Activated T-cell treated with anti-CD3 and anti-CD28 coated beads, Interleukin-2, amount 50 U/mL, for 24 hours (primary cell): Measurements from ENCODE around the gene MCM3AP.
"Not testable (repeated sequence)": the region's sequence is repeated elsewhere in the genome, so short reads cannot be mapped to it uniquely, and the experiment has no call there.

Experiments
- DNase-seq: peaks from one replicate; pipeline ENCODE4 v3.0.0-alpha.2; 2020
- H3K27ac Mint-ChIP-seq: 2 replicates; pipeline ENCODE4 v1.8.0; 2020; ENCODE audit warnings: mild to moderate bottlenecking, mixed read lengths
- H3K27me3 Mint-ChIP-seq: 2 replicates; pipeline ENCODE4 v1.8.0; 2020; ENCODE audit warnings: mixed read lengths
- H3K36me3 Mint-ChIP-seq: 2 replicates; pipeline ENCODE4 v1.8.0; 2020; ENCODE audit warnings: low read depth, mixed read lengths
- H3K4me1 Mint-ChIP-seq: 2 replicates; pipeline ENCODE4 v1.8.0; 2020; ENCODE audit warnings: low read depth, mixed read lengths
- H3K4me3 Mint-ChIP-seq: 2 replicates; pipeline ENCODE4 v1.8.0; 2020; ENCODE audit warnings: mild to moderate bottlenecking, moderate library complexity, mixed read lengths
- H3K9me3 Mint-ChIP-seq: 2 replicates; pipeline ENCODE4 v1.8.0; 2020; ENCODE audit warnings: mixed read lengths

Gene MCM3AP

DNA sequence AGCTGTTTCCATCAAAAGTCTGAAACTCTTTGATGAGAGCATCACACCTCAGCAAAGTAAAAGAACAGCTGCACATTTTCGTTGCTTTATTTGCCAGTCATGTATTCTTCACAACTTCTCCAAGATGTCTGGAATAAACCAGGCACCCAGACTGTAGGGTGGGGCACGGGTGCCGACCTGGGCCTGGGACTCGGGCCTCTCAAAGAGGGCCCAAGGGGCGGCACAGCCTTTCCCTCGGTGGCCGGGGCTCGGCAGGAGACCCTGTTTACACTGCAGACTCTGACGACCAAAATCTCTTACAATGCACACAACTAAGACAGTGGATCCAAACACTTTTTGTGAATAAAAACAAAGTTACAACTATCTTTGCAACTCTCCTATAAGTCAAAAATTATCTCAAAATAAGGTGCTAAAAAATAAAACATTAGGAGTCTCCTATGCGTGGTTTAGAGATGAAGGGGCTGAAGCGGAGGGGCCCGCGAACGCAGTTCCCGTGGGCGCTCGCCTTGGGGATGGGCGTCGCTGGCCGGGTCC, 57.5 kb downstream of the MCM3AP start:
- Mint-ChIP-seq H3K27ac (peak overlapping the region; percentile 45), H3K4me3 (peak overlapping the region; percentile 82), H3K4me1 (peaks cover 47% of the 10 kb centered on the region), H3K9me3 (no peaks in the 10 kb centered on the region), H3K36me3 (peaks cover 38% of the 10 kb centered on the region), H3K27me3 (no peaks in the 10 kb centered on the region)
- no peak for DNase-seq

DNA sequence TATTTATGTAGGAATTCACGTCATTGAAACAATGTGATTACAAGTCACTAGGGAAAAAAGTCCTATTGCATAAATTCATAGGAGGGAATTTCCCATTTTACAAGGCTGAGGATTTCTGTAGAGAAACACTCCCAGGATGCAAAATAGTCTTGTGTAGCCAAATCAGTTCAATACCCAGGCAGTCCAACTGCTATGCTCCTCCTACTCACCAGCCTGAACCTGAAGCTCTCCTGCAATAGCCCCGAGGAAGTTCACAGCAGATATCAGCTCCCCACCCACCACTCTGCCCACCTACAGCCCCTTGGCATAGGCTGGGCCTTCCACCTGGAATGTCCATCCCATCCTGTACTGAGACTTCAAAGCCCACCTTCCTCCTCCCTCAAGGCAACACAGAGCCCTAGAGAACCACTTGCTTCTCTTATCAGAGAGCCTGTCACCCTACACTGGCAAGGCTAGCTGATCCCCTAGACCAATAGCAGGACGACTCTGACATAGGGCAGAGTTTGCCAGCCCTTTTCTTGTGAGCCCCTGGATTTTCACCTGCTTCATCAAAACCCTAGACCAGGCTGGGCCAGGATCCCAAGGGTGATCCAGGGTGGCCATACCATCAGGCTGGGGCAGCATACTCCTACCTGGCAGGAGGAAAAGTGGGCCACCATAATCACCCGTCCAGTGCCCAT, 58.4 kb downstream of the MCM3AP start:
- H3K4me3 Mint-ChIP-seq, result peak overlapping the region; percentile 82
- peaks cover 47% of the 10 kb centered on the region for H3K4me1 Mint-ChIP-seq
- H3K27ac Mint-ChIP-seq, result peak overlapping the region; percentile 45

GRCh38 chr21:46226146-46226545, 59.3 kb downstream of the MCM3AP start:
- Mint-ChIP-seq H3K27me3 (no peaks in the 10 kb centered on the region), H3K4me3 (no peak overlapping the region), H3K9me3 (no peaks in the 10 kb centered on the region), H3K4me1 (peaks cover 43% of the 10 kb centered on the region), H3K36me3 (peaks cover 34% of the 10 kb centered on the region), H3K27ac (no peak overlapping the region)
- DNase-seq, result no peak

More for the DNA sequence above, 58.4 kb downstream of the MCM3AP start:
- Mint-ChIP-seq H3K27me3 (no peaks in the 10 kb centered on the region), H3K9me3 (no peaks in the 10 kb centered on the region), H3K36me3 (peaks cover 38% of the 10 kb centered on the region)
- no peak for DNase-seq

- H3K4me1 Mint-ChIP-seq, result peaks cover 26% of the 10 kb centered on the region
- H3K27ac Mint-ChIP-seq, H3K4me3 Mint-ChIP-seq, DNase-seq, H3K27me3 Mint-ChIP-seq, H3K9me3 Mint-ChIP-seq: not testable (repeated sequence)
- H3K36me3 Mint-ChIP-seq, result peaks cover 40% of the 10 kb centered on the region
Observed at GRCh38 chr21:46223661-46224060, 61.8 kb downstream of the MCM3AP start.

DNA sequence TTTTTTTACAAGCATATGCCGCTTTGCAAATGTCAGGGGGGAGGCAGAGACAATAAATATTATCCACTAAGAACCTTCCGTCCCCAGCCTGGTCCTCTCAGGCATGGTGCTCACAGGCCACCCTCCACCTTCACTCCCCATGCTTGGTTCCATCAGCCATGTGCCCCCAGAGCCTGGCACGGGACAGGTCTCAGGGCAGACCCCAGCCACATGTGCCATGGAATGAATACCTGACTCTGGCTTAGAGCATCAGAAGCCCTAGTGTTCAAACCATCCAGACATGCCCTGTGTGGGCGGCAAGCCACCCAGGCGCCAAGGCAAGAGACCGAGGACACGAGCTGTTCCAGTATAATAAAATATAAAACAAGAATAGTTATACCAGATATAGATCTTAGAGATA, 62.2 kb downstream of the MCM3AP start:
- DNase-seq, result no peak
- Mint-ChIP-seq H3K36me3 (peaks cover 40% of the 10 kb centered on the region), H3K4me1 (peaks cover 26% of the 10 kb centered on the region), H3K4me3 (no peak overlapping the region), H3K27me3 (no peaks in the 10 kb centered on the region), H3K9me3 (no peaks in the 10 kb centered on the region), H3K27ac (no peak overlapping the region)

DNA sequence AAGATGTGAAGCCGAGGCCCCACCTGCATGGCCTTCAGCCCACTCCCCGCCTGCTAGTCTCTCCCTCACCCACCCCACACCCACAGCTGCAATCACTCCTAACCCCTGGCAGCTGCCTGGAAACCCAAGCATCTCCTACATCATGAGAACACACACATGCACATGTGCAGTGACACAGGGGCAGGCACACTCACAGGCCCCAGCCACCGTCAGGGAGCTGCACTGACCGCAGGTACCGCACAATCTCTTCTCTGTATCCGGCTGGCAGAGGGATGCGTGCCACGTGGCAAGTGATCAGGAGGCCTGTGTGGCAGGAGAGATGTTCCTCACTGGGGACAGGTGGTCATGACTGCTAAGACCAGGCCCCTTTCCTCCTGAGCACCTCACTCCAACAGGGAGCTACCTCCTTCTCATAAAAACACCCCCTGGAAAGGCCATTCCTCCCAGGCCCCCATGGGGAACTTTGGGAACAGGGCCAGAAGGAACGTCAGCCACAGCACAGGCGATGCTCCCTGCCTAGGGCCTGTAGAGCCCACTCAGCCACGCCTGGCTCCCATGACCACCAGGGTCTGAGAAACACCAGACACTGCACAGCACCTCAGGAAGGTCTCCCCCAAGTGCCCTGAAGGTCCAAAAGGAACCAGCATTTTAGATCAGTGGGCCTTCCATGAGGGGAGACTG, 62.8 kb downstream of the MCM3AP start:
- Mint-ChIP-seq H3K4me1 (peaks cover 22% of the 10 kb centered on the region), H3K27me3 (no peaks in the 10 kb centered on the region), H3K4me3 (no peak overlapping the region), H3K27ac (no peak overlapping the region), H3K36me3 (peaks cover 37% of the 10 kb centered on the region), H3K9me3 (no peaks in the 10 kb centered on the region)
- no peak for DNase-seq

DNA sequence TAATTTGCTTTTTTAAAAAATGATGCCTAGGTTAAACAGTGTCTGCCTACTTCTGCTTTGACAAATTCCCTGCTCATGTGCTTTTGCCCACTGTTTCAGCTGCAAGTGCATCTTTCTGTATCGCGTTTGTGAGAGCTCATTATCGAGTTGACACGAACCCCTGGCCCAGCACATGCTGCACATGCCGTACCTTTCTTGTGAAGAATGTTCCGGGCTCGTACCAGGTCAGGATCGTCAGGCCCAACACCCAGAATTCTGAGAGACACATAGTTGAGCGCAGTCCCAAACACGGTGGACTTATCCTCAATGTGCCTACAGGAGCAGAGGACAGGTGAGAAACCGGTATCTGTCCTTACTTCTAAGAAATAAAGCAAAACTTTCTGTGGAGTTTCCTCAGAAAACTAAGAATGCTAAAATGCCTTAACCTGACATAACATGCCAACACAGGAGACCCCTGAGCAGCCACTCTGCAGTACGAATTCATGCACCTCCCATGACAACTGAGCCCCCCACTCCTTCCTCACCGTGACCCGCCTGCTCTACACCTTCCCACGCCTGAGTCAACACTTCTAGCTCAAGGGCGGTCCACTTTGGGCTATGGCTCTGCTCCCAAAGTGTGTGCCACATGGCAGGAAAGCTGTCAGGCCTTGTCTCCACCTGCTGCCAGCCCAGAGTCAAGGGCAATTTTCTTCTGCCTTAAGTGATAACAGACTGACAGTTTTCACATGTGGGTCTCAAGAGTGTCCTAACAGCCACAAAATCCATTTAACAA, 63.6 kb downstream of the MCM3AP start:
- no peaks in the 10 kb centered on the region for H3K27me3 Mint-ChIP-seq

GRCh38 chr21:46220847-46221246, 64.6 kb downstream of the MCM3AP start:
- no peak overlapping the region for H3K4me3 Mint-ChIP-seq
- H3K36me3 Mint-ChIP-seq, result peaks cover 39% of the 10 kb centered on the region
- H3K9me3 Mint-ChIP-seq, result no peaks in the 10 kb centered on the region
- H3K4me1 Mint-ChIP-seq, result peaks cover 5% of the 10 kb centered on the region
- no peak for DNase-seq
- H3K27me3 Mint-ChIP-seq, result no peaks in the 10 kb centered on the region
- no peak overlapping the region for H3K27ac Mint-ChIP-seq

More for the DNA sequence above, 63.6 kb downstream of the MCM3AP start:
- Mint-ChIP-seq H3K27ac (no peak overlapping the region), H3K36me3 (peaks cover 38% of the 10 kb centered on the region), H3K4me1 (peaks cover 15% of the 10 kb centered on the region), H3K9me3 (no peaks in the 10 kb centered on the region), H3K4me3 (no peak overlapping the region)
- no peak for DNase-seq

DNA sequence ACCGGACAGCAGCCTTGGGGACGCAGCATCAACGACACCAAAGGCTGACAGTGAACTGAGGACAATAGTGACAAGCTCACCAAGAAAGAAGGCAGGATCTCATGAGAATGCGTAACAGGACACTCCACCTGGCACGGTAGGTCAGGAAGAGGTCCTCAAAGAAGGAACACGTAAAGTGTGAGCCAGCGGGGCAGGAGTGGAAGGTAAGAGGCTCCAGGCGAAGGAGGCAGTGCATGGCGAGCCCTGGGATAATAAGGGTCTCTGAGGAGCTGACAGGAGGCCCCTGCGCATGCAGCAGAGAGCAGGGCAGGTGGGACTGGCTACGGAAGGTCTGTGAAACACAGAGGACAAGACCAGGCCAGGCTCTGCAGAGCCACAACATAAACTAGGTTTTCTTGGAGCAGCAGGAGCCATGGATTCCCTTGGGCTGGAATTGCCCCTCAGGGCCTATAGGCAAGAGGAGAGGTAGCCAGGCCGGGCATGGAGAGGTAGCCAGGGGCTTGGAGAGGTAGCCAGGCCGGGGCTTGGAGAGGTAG, 65.1 kb downstream of the MCM3AP start:
- no peak overlapping the region for H3K27ac Mint-ChIP-seq
- H3K4me3 Mint-ChIP-seq, result no peak overlapping the region
- no peaks in the 10 kb centered on the region for H3K27me3 Mint-ChIP-seq
- no peaks in the 10 kb centered on the region for H3K4me1 Mint-ChIP-seq
- no peak for DNase-seq
- no peaks in the 10 kb centered on the region for H3K9me3 Mint-ChIP-seq
- peaks cover 39% of the 10 kb centered on the region for H3K36me3 Mint-ChIP-seq

DNA sequence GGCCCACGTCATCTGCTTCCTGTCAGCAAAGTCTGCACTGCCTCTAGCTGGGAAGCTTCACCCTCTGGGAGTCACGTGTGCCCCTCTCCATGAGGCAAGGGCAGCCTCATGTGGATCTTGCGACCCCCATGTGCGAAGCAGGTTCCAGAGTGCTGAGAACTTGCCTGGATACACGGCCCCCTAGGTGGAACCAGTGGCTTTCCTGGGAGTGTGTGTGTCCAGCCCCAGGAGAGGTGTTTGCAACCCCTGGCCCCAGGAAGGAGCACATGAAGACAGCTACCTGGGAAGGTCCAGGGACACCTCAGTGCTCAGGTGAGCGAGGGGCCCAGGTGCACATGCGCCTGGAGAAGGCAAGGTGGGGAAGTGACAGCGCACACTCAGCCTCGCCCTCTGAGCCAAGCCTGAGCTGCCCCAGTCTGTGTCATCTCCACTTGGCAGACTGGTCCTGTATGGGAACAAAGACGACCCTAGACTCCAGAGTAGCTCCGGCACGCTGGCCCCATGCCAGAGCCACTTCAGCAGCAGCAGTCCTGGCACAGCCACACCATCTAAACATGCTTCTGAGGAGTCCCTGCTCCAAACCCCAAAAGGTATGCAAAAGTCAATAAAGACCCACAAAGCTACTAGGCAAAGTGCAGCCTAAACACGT, 65.7 kb downstream of the MCM3AP start:
- no peak overlapping the region for H3K4me3 Mint-ChIP-seq
- peaks cover 40% of the 10 kb centered on the region for H3K36me3 Mint-ChIP-seq
- H3K27ac Mint-ChIP-seq, result no peak overlapping the region
- no peaks in the 10 kb centered on the region for H3K9me3 Mint-ChIP-seq
- no peaks in the 10 kb centered on the region for H3K4me1 Mint-ChIP-seq
- DNase-seq, result no peak
- no peaks in the 10 kb centered on the region for H3K27me3 Mint-ChIP-seq

DNA sequence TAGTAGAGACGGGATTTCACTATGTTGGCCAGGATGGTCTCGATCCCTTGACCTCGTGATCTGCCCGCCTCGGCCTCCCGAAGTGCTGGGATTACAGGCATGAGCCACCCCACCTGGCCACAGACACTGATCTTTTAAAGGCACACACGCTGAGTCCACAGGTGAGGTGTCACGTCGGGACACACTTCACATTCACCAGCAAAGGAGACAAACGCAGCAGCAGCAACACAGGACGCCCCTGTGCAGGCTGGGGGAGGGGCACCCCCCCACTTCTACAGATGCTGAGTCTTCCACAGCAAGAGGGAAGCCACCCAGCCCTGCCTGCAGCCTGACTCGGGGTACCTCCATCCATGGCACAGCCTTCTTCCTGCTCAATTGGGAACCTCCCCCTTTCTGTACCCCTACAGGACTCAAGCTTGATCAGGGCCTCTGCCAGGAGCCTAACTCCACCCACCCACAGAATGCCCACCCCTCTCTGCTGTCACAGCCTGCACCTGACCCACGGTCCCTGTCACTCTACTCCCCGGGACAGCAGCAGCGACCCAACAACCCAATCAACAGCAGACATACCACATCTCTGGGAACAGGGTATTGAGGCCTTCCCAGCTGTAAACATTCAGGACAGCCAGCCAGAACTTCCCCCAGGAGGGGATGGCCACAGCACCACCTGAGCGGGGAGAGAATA, 66.4 kb downstream of the MCM3AP start:
- no peaks in the 10 kb centered on the region for H3K9me3 Mint-ChIP-seq
- no peaks in the 10 kb centered on the region for H3K4me1 Mint-ChIP-seq
- H3K27ac Mint-ChIP-seq, result no peak overlapping the region
- no peaks in the 10 kb centered on the region for H3K27me3 Mint-ChIP-seq
- H3K36me3 Mint-ChIP-seq, result peaks cover 45% of the 10 kb centered on the region
- DNase-seq, result peak; percentile 21
- H3K4me3 Mint-ChIP-seq, result no peak overlapping the region

DNA sequence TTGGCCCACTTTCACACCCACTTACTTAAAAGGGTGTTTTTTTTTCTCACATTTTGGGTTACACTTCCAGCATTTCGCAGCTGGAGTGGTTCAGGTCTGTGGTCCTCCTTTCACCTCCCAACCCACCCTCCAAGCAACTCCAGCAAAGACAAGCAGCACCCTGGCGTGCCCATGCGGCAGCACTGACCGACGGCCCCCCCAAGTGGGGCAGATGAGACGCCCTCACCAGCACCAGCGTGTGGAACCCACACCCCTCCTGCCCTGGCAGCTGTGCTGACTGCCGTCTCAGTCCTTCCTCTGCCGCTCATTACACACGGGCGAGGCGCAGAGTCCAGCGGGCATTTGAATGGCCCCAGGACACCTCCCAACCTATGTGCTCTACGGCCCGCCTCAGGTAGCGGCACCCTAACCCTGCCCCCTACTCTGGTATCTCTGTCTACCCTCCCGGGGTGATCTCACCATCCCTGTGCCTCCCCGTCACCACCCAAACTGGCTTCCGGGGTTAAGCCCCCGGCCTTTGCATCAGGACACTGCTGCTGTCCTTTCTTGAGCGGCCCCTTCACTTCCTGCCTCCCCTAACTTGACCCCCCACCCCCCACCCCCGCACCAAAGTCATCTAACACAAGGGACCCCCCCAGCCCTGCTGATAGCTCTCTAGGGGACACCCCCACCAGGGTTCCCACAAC, 67.8 kb downstream of the MCM3AP start:
- no peaks in the 10 kb centered on the region for H3K27me3 Mint-ChIP-seq
- H3K4me3 Mint-ChIP-seq, result no peak overlapping the region
- no peaks in the 10 kb centered on the region for H3K4me1 Mint-ChIP-seq
- H3K27ac Mint-ChIP-seq, result no peak overlapping the region
- peaks cover 51% of the 10 kb centered on the region for H3K36me3 Mint-ChIP-seq
- DNase-seq, result no peak
- no peaks in the 10 kb centered on the region for H3K9me3 Mint-ChIP-seq

DNA sequence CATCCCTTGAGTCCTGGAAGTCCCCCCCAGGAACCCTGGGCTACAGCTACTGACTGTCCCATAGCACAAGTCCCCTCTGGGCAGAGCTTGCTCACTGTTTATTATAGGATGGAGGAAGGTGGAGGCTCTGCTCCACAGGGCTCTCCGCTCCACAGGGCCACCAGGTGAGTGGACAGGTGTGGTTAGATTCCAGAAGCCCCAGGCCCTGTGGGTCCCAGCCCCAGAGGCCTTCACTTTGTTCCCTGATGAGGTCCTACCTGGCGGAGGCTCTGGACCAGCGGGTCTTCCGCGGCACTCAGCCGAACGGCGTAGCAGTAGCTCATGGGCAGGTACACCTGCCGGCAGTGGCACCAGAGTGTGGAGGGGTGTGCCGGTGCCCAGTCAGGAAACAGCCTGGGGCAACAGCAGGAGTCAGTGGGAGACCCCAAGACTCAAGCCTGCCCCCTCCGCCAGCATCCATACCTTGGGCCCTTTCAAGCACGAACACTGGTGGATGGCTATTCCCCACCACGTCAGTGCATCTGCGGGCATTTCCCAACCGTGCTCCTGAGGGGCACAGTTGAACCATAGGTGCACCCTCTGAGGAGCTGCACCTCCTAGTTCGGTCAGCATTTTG, 69.2 kb downstream of the MCM3AP start:
- Mint-ChIP-seq H3K4me1 (no peaks in the 10 kb centered on the region), H3K9me3 (no peaks in the 10 kb centered on the region), H3K27ac (no peak overlapping the region), H3K27me3 (no peaks in the 10 kb centered on the region), H3K4me3 (no peak overlapping the region), H3K36me3 (peaks cover 47% of the 10 kb centered on the region)
- peak; percentile 21 for DNase-seq
